LNCaP clone FGC (cell line): Measurements from ENCODE around the gene SCN2A.

Experiments
- DNase-seq: peaks from one replicate; pipeline ENCODE4 v3.0.0-alpha.2; 2011; ENCODE audit warnings: low read depth
- H3K4me3 ChIP-seq: 2 replicates; pipeline ENCODE4 v1.5.1; 2011; ENCODE audit warnings: mild to moderate bottlenecking, low read depth, low read length, control low read depth
- CTCF ChIP-seq: IDR thresholded peaks from 2 replicates; pipeline ENCODE4 v1.5.1; 2012; ENCODE audit warnings: mild to moderate bottlenecking; ENCODE audit not compliant: control insufficient read depth, insufficient read depth; ENCODE audit errors: extremely low read depth

The SCN2A gene

GRCh38 chr2:165434865-165435496 lies 195.8 kb downstream of the SCN2A start:
- DNase-seq = no peak
- TF ChIP-seq CTCF = no peak
- no peak overlapping the region for H3K4me3 ChIP-seq

- DNase-seq = no peak
- H3K4me3 ChIP-seq = no peak overlapping the region
- no peak for TF ChIP-seq CTCF
Observed at GRCh38 chr2:165435611-165436010, 196.4 kb downstream of the SCN2A start.

- TF ChIP-seq CTCF = no peak
- no peak overlapping the region for H3K4me3 ChIP-seq
- DNase-seq = no peak
Observed at GRCh38 chr2:165436559-165436958, 197.3 kb downstream of the SCN2A start.

- DNase-seq = no peak
- no peak overlapping the region for H3K4me3 ChIP-seq
- no peak for TF ChIP-seq CTCF
Observed at GRCh38 chr2:165440367-165440766, 201.2 kb downstream of the SCN2A start.
